GM12878 (cell line): ENCODE data around the gene VSIG10L2. TPM values are rescaled to one million over a fixed set of nuclear protein-coding genes. Genes with fewer than 3 reads are reported as not detected.

Experiments used
- ATAC-seq: fragments of 200-7000 bp; cut with Tn5 transposase; 3 replicates; pipeline ENCODE4 v1.9.1; 2020; ENCODE audit warnings: mild to moderate bottlenecking, moderate library complexity
- BruUV-seq: library from RNA; stranded (reverse); fragments of 400-500 nt; replicated peaks from 2 replicates; lab custom pipeline; 2021; lab: Mats Ljungman, UMichigan
- CTCF ChIA-PET: fragments of 300-600 bp; sonication (Branson Sonifier 250); formaldehyde crosslinking; extraction: SDS; loops from one replicate; lab custom pipeline; 2021; ENCODE audit warnings: inconsistent platforms; lab: Yijun Ruan, JAX
- POLR2A ChIA-PET: fragments of 350-600 bp; formaldehyde crosslinking; extraction: SDS; loops from one replicate; lab custom pipeline; 2021; ENCODE audit warnings: inconsistent platforms; lab: Charles Lee
- RAD21 ChIA-PET: fragments of 300-600 bp; sonication (Branson Sonifier 250); formaldehyde crosslinking; loops from one replicate; lab custom pipeline; 2023; ENCODE audit warnings: antibody characterized with exemption; ENCODE audit not compliant: unreplicated experiment; lab: Charles Lee
- SMC1A ChIA-PET: fragments of 300-600 bp; sonication (Branson Sonifier 250); formaldehyde crosslinking; loops from one replicate; lab custom pipeline; 2023; ENCODE audit not compliant: unreplicated experiment, uncharacterized antibody; lab: Charles Lee
- DNase-seq: peaks from one replicate; pipeline ENCODE4 v3.0.0-alpha.2; 2011; ENCODE audit warnings: low read depth, low spot score
- FAIRE-seq: peaks from 3 replicates; lab custom pipeline; 2011; peaks lifted over from hg19 to GRCh38; lab: Jason Lieb, UNC
- H2AFZ ChIP-seq: 2 replicates; pipeline ENCODE4 v1.6.0; 2011; ENCODE audit warnings: low read depth, low read length, control low read depth; ENCODE audit not compliant: control insufficient read depth
- H3K27ac ChIP-seq: 2 replicates; pipeline ENCODE4 v1.5.1; 2011; ENCODE audit warnings: control low read depth; ENCODE audit not compliant: control insufficient read depth, insufficient read depth
- H3K27me3 ChIP-seq, 2 experiments: replicated peaks in 1 of 2; 2 replicates each; pipeline versions ENCODE4 v1.6.0 to v1.6.1; 2011; ENCODE audit warnings: low read length in 1 of 2; ENCODE audit not compliant: control insufficient read depth in 2 of 2, insufficient read depth in 2 of 2
- H3K36me3 ChIP-seq, 2 experiments: 2 replicates each; pipeline ENCODE4 v1.5.1; 2011; ENCODE audit warnings: low read length in 1 of 2; ENCODE audit not compliant: control insufficient read depth in 2 of 2, insufficient read depth in 2 of 2
- H3K4me1 ChIP-seq: 2 replicates; pipeline ENCODE4 v1.6.1; 2011; ENCODE audit warnings: mild to moderate bottlenecking, low read length, moderate library complexity, mixed read lengths; ENCODE audit not compliant: control insufficient read depth, insufficient read depth
- H3K4me2 ChIP-seq: 2 replicates; pipeline ENCODE4 v1.6.0; 2011; ENCODE audit warnings: control low read depth; ENCODE audit not compliant: control insufficient read depth, insufficient read depth
- H3K4me3 ChIP-seq: fragments of 200-600 bp; sonication (generic); 2 replicates; pipeline ENCODE4 v1.5.1; 2016
- H3K79me2 ChIP-seq: 2 replicates; pipeline ENCODE4 v1.6.0; 2011; ENCODE audit warnings: low read length; ENCODE audit not compliant: control insufficient read depth, insufficient read depth
- H3K9ac ChIP-seq: 2 replicates; pipeline ENCODE4 v1.8.0; 2011; ENCODE audit warnings: low read length, control low read depth, mixed read lengths; ENCODE audit not compliant: control insufficient read depth, insufficient read depth
- H3K9me3 ChIP-seq: replicated peaks from 3 replicates; pipeline ENCODE4 v1.5.1; 2011; ENCODE audit warnings: mild to moderate bottlenecking, low read length; ENCODE audit not compliant: control insufficient read depth, insufficient read depth
- H4K20me1 ChIP-seq: 2 replicates; pipeline ENCODE4 v1.6.0; 2011; ENCODE audit not compliant: control insufficient read depth, insufficient read depth
- CUX1 ChIP-seq: IDR thresholded peaks from 2 replicates; pipeline ENCODE4 v1.6.1; 2012; ENCODE audit warnings: improper control_type of control experiment, low read depth, low read length; ENCODE audit not compliant: insufficient replicate concordance
- EZH2 ChIP-seq: IDR thresholded peaks from 2 replicates; pipeline ENCODE4 v1.6.1; 2012; ENCODE audit warnings: low read depth, mild to moderate bottlenecking, control low read depth, inconsistent platforms, low read length, borderline replicate concordance; ENCODE audit not compliant: control insufficient read depth
- FOXM1 ChIP-seq: IDR thresholded peaks from 2 replicates; pipeline ENCODE4 v1.6.1; 2012; ENCODE audit warnings: low read depth, mild to moderate bottlenecking, inconsistent platforms, low read length, moderate library complexity
- GABPA ChIP-seq: IDR thresholded peaks from 2 replicates; pipeline ENCODE4 v1.6.1; 2014; ENCODE audit warnings: antibody characterized with exemption, low read depth, mild to moderate bottlenecking, inconsistent platforms
- MEF2B ChIP-seq: fragments of 450-650 bp; IDR thresholded peaks from 2 replicates; pipeline ENCODE4 v1.6.1; 2018; ENCODE audit warnings: mild to moderate bottlenecking, moderate library complexity; ENCODE audit not compliant: partially characterized antibody, poor library complexity, severe bottlenecking
- NR2F1 ChIP-seq: fragments of 450-650 bp; conservative IDR thresholded peaks from 2 replicates; pipeline ENCODE4 v1.6.1; 2017; ENCODE audit warnings: mild to moderate bottlenecking
- SPI1 ChIP-seq: IDR thresholded peaks from 2 replicates; pipeline ENCODE4 v1.6.1; 2011; ENCODE audit warnings: low read depth, mild to moderate bottlenecking, low read length, moderate library complexity, borderline replicate concordance; ENCODE audit not compliant: insufficient read depth
- SUPT20H ChIP-seq: IDR thresholded peaks from 2 replicates; pipeline ENCODE4 v1.6.1; 2011; ENCODE audit warnings: low read depth, mild to moderate bottlenecking, low read length, moderate library complexity, borderline replicate concordance; ENCODE audit not compliant: control insufficient read depth
- TCF7 ChIP-seq: IDR thresholded peaks from 2 replicates; pipeline ENCODE4 v1.6.1; 2014; ENCODE audit warnings: antibody characterized with exemption, borderline replicate concordance
- ZZZ3 ChIP-seq: IDR thresholded peaks from 2 replicates; pipeline ENCODE4 v1.6.1; 2011; ENCODE audit warnings: low read depth; ENCODE audit not compliant: control insufficient read depth, insufficient read length
- WGBS: methylation state at CpG from one replicate; pipeline ENCODE4 v1.1.6; 2016; ENCODE audit warnings: low lambda C conversion rate; ENCODE audit not compliant: insufficient replicate concordance, insufficient coverage; ENCODE audit errors: missing lambda C conversion rate; 5-methylcytosine and 5-hydroxymethylcytosine counted together
- in situ Hi-C: fragments of 300-500 bp; cut with MboI; formaldehyde crosslinking; loops from 9 replicates; pipeline ENCODE4 v1.14.3; 2018; ENCODE audit warnings: mixed read lengths
- intact Hi-C: fragments of 100-400 bp; cut with micrococcal nuclease; formaldehyde crosslinking; loops from one replicate; pipeline ENCODE4 v1.14.2; 2022; ENCODE audit not compliant: unreplicated experiment
- polyA plus RNA-seq, 11 experiments: library from polyadenylated mRNA; depleted of rRNA in 4 of 11; unstranded in 6 of 11; stranded (reverse) in 5 of 11; fragments of >200 nt; fragmentation: Nextera tagmentation in 4 of 11; fragmentation: Illumina TruSeq in 1 of 11; extraction: Ambion mirVana in 4 of 11; extraction: Trizol in 1 of 11; gene quantifications; 1 replicate in 1 of 11; 2 replicates in 10 of 11; pipeline versions ENCODE4 v1.2.1 to v1.2.3, GENCODE V29; 2011 to 2016; ENCODE audit warnings: inconsistent platforms in 2 of 11, missing spikeins in 2 of 11, low read depth in 1 of 11
- total RNA-seq, 4 experiments: library from RNA; depleted of rRNA in 3 of 4; stranded (reverse); fragments of >200 nt in 3 of 4; fragmentation: Illumina TruSeq in 1 of 4; extraction: Trizol in 1 of 4; gene quantifications; 2 replicates each; pipeline versions ENCODE4 v1.2.1 to v1.2.3, GENCODE V29; 2013 to 2021
- TF ChIP-seq, protein P1 (sequence below): fragments of 450-650 bp; formaldehyde crosslinking; IDR thresholded peaks from 2 replicates; pipeline ENCODE4 v1.5.0; 2022; ENCODE audit warnings: mild to moderate bottlenecking, missing genetic modification characterization

The VSIG10L2 gene
- total and polyA plus RNA-seq, 10 of the 15 experiments (the other 5 are each of a cell fraction or from before 2014, with no cell fraction given) = 0.02 TPM; not detected in 9

DNA sequence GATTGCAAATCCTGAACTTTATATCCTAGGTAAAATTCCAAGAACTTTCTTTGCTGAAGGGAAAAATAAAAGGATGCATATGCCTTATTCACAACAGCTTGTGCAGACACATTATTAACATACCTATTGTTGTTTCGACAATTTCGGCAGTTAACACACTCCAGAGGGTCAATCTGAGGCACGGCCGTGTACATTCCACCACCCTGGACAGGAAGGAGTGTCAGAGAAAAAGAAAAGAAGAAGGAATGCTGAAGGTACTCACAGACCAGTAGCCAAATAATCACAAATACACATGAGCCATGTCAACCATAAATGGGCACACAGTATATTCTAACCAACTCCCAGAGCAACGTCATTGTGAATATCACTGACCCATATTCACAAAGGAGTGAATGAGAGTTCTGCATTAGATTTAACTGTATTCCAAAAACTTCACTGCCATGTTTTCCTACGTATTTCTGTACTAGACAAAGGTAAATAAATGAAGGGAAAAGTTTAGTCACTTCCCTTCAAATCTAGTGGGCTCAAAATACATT is 32.4 kb downstream of the VSIG10L2 start:
- Histone ChIP-seq H3K27ac (no peak overlapping the region), H2AFZ (no peak overlapping the region), H3K4me1 (no peaks in the 10 kb centered on the region), H4K20me1 (no peaks in the 10 kb centered on the region), H3K27me3 (no peaks in the 10 kb centered on the region; a peak in 1 of 4 replicates), H3K36me3 (no peaks in the 10 kb centered on the region), H3K4me3 (no peak overlapping the region), H3K79me2 (no peaks in the 10 kb centered on the region), H3K9ac (no peak overlapping the region), H3K9me3 (no peaks in the 10 kb centered on the region), H3K4me2 (no peak overlapping the region)
- WGBS = 26% methylated on average over 6 of the region's 6 CpGs
- RAD21 ChIA-PET = no interaction called here
- no TSS peak for BruUV-seq
- CTCF ChIA-PET = no interaction called here
- TF ChIP-seq MEF2B (no peak), GABPA (no peak), SPI1 (no peak), SUPT20H (no peak), CUX1 (no peak), TCF7 (no peak), NR2F1 (no peak), EZH2 (no peak), ZZZ3 (no peak), FOXM1 (no peak)
- TF ChIP-seq, protein P1, sequence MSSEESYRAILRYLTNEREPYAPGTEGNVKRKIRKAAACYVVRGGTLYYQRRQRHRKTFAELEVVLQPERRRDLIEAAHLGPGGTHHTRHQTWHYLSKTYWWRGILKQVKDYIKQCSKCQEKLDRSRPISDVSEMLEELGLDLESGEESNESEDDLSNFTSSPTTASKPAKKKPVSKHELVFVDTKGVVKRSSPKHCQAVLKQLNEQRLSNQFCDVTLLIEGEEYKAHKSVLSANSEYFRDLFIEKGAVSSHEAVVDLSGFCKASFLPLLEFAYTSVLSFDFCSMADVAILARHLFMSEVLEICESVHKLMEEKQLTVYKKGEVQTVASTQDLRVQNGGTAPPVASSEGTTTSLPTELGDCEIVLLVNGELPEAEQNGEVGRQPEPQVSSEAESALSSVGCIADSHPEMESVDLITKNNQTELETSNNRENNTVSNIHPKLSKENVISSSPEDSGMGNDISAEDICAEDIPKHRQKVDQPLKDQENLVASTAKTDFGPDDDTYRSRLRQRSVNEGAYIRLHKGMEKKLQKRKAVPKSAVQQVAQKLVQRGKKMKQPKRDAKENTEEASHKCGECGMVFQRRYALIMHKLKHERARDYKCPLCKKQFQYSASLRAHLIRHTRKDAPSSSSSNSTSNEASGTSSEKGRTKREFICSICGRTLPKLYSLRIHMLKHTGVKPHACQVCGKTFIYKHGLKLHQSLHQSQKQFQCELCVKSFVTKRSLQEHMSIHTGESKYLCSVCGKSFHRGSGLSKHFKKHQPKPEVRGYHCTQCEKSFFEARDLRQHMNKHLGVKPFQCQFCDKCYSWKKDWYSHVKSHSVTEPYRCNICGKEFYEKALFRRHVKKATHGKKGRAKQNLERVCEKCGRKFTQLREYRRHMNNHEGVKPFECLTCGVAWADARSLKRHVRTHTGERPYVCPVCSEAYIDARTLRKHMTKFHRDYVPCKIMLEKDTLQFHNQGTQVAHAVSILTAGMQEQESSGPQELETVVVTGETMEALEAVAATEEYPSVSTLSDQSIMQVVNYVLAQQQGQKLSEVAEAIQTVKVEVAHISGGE (CRISPR knock-in tag) = no peak
- FAIRE-seq (no peak), ATAC-seq (no peak), DNase-seq (no peak)
- SMC1A ChIA-PET = interaction anchor here (1.9 kb wide), 1 partner anchor 32 kb away, joined by 5 read pairs; no protein-coding TSS in a partner anchor
- in situ Hi-C loops (no loop called here), intact Hi-C loops (no loop called here)
- POLR2A ChIA-PET = no interaction called here
